Omental fat pad (tissue), 4 donors: ENCODE results near the gene PPFIA3. TPM values are rescaled to one million over a fixed set of nuclear protein-coding genes. Genes with fewer than 3 reads are reported as not detected.

Source experiments
- ATAC-seq: fragments of 150-250 bp; one replicate; pipeline ENCODE4 v1.9.1; 2016; ENCODE audit warnings: mild to moderate bottlenecking, moderate library complexity; ENCODE audit not compliant: low FRiP score
- DNase-seq: peaks from one replicate; pipeline ENCODE4 v3.0.0-alpha.2; 2019; ENCODE audit warnings: low spot score
- CTCF ChIP-seq, 3 donors: fragments of 450-650 bp; IDR thresholded peaks; one replicate each; pipeline ENCODE4 v1.5.1; 2016 to 2017; ENCODE audit warnings: antibody characterized with exemption in 3 of 3, mild to moderate bottlenecking in 3 of 3, moderate library complexity in 2 of 3
- total RNA-seq, 4 donors: library from RNA; depleted of rRNA; stranded (reverse); fragments of >200 nt; gene quantifications; one replicate each; pipeline ENCODE4 v1.1.0, GENCODE V29; 2016

PPFIA3 gene
- total RNA-seq, 4 donors from 2014 or later = 1.6 to 11.2 (median 4.1) TPM

GRCh38 chr19:49110567-49110966 lies 8.8 kb upstream of the PPFIA3 start:
- no peak for DNase-seq
- ATAC-seq = no peak
- TF ChIP-seq CTCF (IDR thresholded peaks at IDR 0.05) = no peak

GRCh38 chr19:49111218-49111998 lies 7.9 kb upstream of the PPFIA3 start:
- ATAC-seq (no peak), DNase-seq (no peak)
- no peak for TF ChIP-seq CTCF (IDR thresholded peaks at IDR 0.05)

GRCh38 chr19:49113762-49114629 lies 5.3 kb upstream of the PPFIA3 start, which contains the start of gene LIN7B:
TSS of gene LIN7B (plus strand) at chr19:49114370. CDS start at chr19:49114405, 35 bp downstream.
- no peak for TF ChIP-seq CTCF (IDR thresholded peaks at IDR 0.05)
- DNase-seq (no peak), ATAC-seq (peak; percentile 70)

GRCh38 chr19:49114630-49115363 lies 4.5 kb upstream of the PPFIA3 start:
- DNase-seq (no peak), ATAC-seq (no peak)
- TF ChIP-seq CTCF (IDR thresholded peaks at IDR 0.05) = no peak

- ATAC-seq = no peak
- no peak for TF ChIP-seq CTCF (IDR thresholded peaks at IDR 0.05)
- DNase-seq = peak; percentile 35
Observed at GRCh38 chr19:49116544-49116943, 2.8 kb upstream of the PPFIA3 start.

GRCh38 chr19:49117677-49118564 lies 1.4 kb upstream of the PPFIA3 start:
- no peak for ATAC-seq
- DNase-seq = no peak
- TF ChIP-seq CTCF (IDR thresholded peaks at IDR 0.05) = no peak
